GM23338 (cell line): ENCODE data around the gene SBDS. TPM values are rescaled to one million over a fixed set of nuclear protein-coding genes. Genes with fewer than 3 reads are reported as not detected.

Experiments used
- ATAC-seq: fragments of 200-7000 bp; cut with Tn5 transposase; 3 replicates; pipeline ENCODE4 v1.9.1; 2020
- DNase-seq: peaks from one replicate; pipeline ENCODE4 v3.0.0-alpha.2; 2015; ENCODE audit warnings: low spot score
- H2AFZ ChIP-seq: fragments of 200-600 bp; sonication (generic); 2 replicates; pipeline ENCODE4 v1.8.0; 2016; ENCODE audit warnings: antibody characterized with exemption, mild to moderate bottlenecking, moderate library complexity
- H3F3A ChIP-seq: fragments of 200-600 bp; sonication (generic); replicated peaks from 2 replicates; pipeline ENCODE4 v1.8.0; 2017; ENCODE audit warnings: antibody characterized with exemption, mixed run types, low read depth
- H3K27ac ChIP-seq: fragments of 200-600 bp; sonication (generic); 2 replicates; pipeline ENCODE4 v1.6.1; 2016; ENCODE audit warnings: low read depth
- H3K27me3 ChIP-seq: fragments of 200-600 bp; sonication (generic); 2 replicates; pipeline ENCODE4 v1.8.0; 2016; ENCODE audit warnings: mild to moderate bottlenecking, mixed run types, moderate library complexity; ENCODE audit not compliant: insufficient read depth
- H3K36me3 ChIP-seq: fragments of 200-600 bp; sonication (generic); 2 replicates; pipeline ENCODE4 v1.8.0; 2016; ENCODE audit warnings: mild to moderate bottlenecking; ENCODE audit not compliant: insufficient read depth
- H3K4me1 ChIP-seq: fragments of 200-600 bp; sonication (generic); 2 replicates; pipeline ENCODE4 v1.8.0; 2016; ENCODE audit warnings: mild to moderate bottlenecking, moderate library complexity; ENCODE audit not compliant: insufficient read depth
- H3K4me2 ChIP-seq: fragments of 200-600 bp; sonication (generic); 2 replicates; pipeline ENCODE4 v1.7.1; 2017; ENCODE audit warnings: mixed run types
- H3K4me3 ChIP-seq: fragments of 200-600 bp; sonication (generic); 2 replicates; pipeline ENCODE4 v1.6.1; 2016; ENCODE audit warnings: mixed run types
- H3K79me2 ChIP-seq: fragments of 200-600 bp; sonication (generic); replicated peaks from 2 replicates; pipeline ENCODE4 v1.8.0; 2017; ENCODE audit warnings: mild to moderate bottlenecking; ENCODE audit not compliant: insufficient read depth
- H3K9me2 ChIP-seq: fragments of 200-600 bp; sonication (generic); 2 replicates; pipeline ENCODE4 v1.8.0; 2017; ENCODE audit not compliant: insufficient read depth
- H4K20me1 ChIP-seq: fragments of 200-600 bp; sonication (generic); replicated peaks from 2 replicates; pipeline ENCODE4 v1.8.0; 2017; ENCODE audit warnings: mild to moderate bottlenecking; ENCODE audit not compliant: insufficient read depth
- H3K27ac Mint-ChIP-seq: 2 replicates; pipeline ENCODE4 v1.8.0; 2020; ENCODE audit warnings: inconsistent platforms, mild to moderate bottlenecking, moderate library complexity, mixed read lengths
- H3K27me3 Mint-ChIP-seq: 3 replicates; pipeline ENCODE4 v1.8.0; 2022; ENCODE audit warnings: low read depth, mild to moderate bottlenecking, moderate library complexity, mixed read lengths, inconsistent platforms; ENCODE audit not compliant: insufficient read depth, poor library complexity
- H3K36me3 Mint-ChIP-seq: 3 replicates; pipeline ENCODE4 v1.8.0; 2021; ENCODE audit warnings: low read depth, mild to moderate bottlenecking, inconsistent platforms, moderate library complexity, mixed read lengths
- H3K4me1 Mint-ChIP-seq: 3 replicates; pipeline ENCODE4 v1.8.0; 2020; ENCODE audit warnings: mild to moderate bottlenecking, inconsistent platforms, mixed read lengths
- H3K4me3 Mint-ChIP-seq: 3 replicates; pipeline ENCODE4 v1.8.0; 2021; ENCODE audit warnings: moderate library complexity, mild to moderate bottlenecking, inconsistent platforms, mixed read lengths
- H3K9me3 Mint-ChIP-seq: 3 replicates; pipeline ENCODE4 v1.8.0; 2020; ENCODE audit warnings: moderate library complexity, mild to moderate bottlenecking, inconsistent platforms, mixed read lengths
- CREB1 ChIP-seq: fragments of 250-450 bp; sonication (Bioruptor Pico); IDR thresholded peaks from 2 replicates; pipeline ENCODE4 v1.5.0; 2020; ENCODE audit warnings: low read depth, mild to moderate bottlenecking, moderate library complexity
- CTCF ChIP-seq, 2 experiments: fragments of 200-600 bp in 1 of 2; sonication (generic) in 1 of 2; conservative IDR thresholded peaks; 2 replicates each; pipeline versions ENCODE4 v1.5.1 to v1.6.1; 2016 to 2017; ENCODE audit warnings: antibody characterized with exemption in 2 of 2, low read depth in 2 of 2, mild to moderate bottlenecking in 2 of 2, moderate library complexity in 1 of 2
- EZH2phosphoT487 ChIP-seq: fragments of 200-600 bp; sonication (generic); IDR thresholded peaks from one replicate; pipeline ENCODE4 v1.8.1; 2018; ENCODE audit warnings: antibody characterized with exemption; ENCODE audit not compliant: unreplicated experiment
- NANOG ChIP-seq: IDR thresholded peaks from 2 replicates; pipeline ENCODE4 v1.6.1; 2016; ENCODE audit warnings: antibody characterized with exemption, borderline replicate concordance
- POLR2AphosphoS5 ChIP-seq: IDR thresholded peaks from 2 replicates; pipeline ENCODE4 v1.6.1; 2016; ENCODE audit warnings: antibody characterized with exemption, low read depth
- STAT1 ChIP-seq: IDR thresholded peaks from one replicate; pipeline ENCODE4 v1.6.1; 2016; ENCODE audit warnings: antibody characterized with exemption; ENCODE audit not compliant: unreplicated experiment
- ZNF114 ChIP-seq: fragments of 250-450 bp; sonication (Bioruptor Pico); IDR thresholded peaks from 2 replicates; pipeline ENCODE4 v1.5.0; 2020; ENCODE audit warnings: mild to moderate bottlenecking, moderate library complexity
- ZNF331 ChIP-seq: fragments of 250-450 bp; sonication (Bioruptor Pico); IDR thresholded peaks from 2 replicates; pipeline ENCODE4 v1.5.0; 2020; ENCODE audit warnings: low read depth, mild to moderate bottlenecking, moderate library complexity
- ZNF462 ChIP-seq: fragments of 250-450 bp; sonication (Bioruptor Pico); IDR thresholded peaks from 2 replicates; pipeline ENCODE4 v1.5.0; 2020; ENCODE audit warnings: mild to moderate bottlenecking, moderate library complexity
- polyA plus RNA-seq: library from polyadenylated mRNA; unstranded; fragments of >200 nt; fragmentation: Nextera tagmentation; extraction: Ambion mirVana; gene quantifications from 2 replicates; pipeline ENCODE4 v1.2.1, GENCODE V29; 2016
- total RNA-seq: library from RNA; depleted of rRNA; stranded (reverse); fragments of >200 nt; shearing (Covaris generic); gene quantifications from 2 replicates; pipeline ENCODE4 v1.2.3, GENCODE V29; 2014

Gene SBDS
- total and polyA plus RNA-seq, 2 experiments from 2014 or later, result 20.5 to 34.4 TPM

GRCh38 chr7:66950763-66951162, 44.6 kb downstream of the SBDS start (continued):
- TF ChIP-seq ZNF462 (CRISPR knock-in tag) (no peak), ZNF114 (CRISPR knock-in tag) (no peak), POLR2AphosphoS5 (no peak), CREB1 (CRISPR knock-in tag) (no peak), ZNF331 (CRISPR knock-in tag) (no peak), NANOG (no peak), EZH2phosphoT487 (no peak)

GRCh38 chr7:66950311-66950710, 45.1 kb downstream of the SBDS start:
- H3K79me2 ChIP-seq, result no peaks in the 10 kb centered on the region
- H3K27me3 ChIP-seq, result no peaks in the 10 kb centered on the region
- Mint-ChIP-seq H3K36me3 (peaks cover 58% of the 10 kb centered on the region), H3K27me3 (peaks cover 4% of the 10 kb centered on the region), H3K4me1 (0 out of 3 replicates have a peak, but pooled peaks cover 5% of the 10 kb centered on the region), H3K9me3 (no peaks in the 10 kb centered on the region), H3K27ac (no peak overlapping the region), H3K4me3 (no peak overlapping the region)
- no peaks in the 10 kb centered on the region for H3K4me1 ChIP-seq
- no peaks in the 10 kb centered on the region for H3K9me2 ChIP-seq
- H3K27ac ChIP-seq, result no peak overlapping the region
- no peak overlapping the region for H3K4me2 ChIP-seq
- peaks cover 26% of the 10 kb centered on the region for H3K36me3 ChIP-seq
- H4K20me1 ChIP-seq, result peaks cover 7% of the 10 kb centered on the region; the same call in 1 of the 2 replicates
- no peaks in the 10 kb centered on the region; the same call in 1 of the 2 replicates for H3F3A ChIP-seq
- no peak overlapping the region for H3K4me3 ChIP-seq
- H2AFZ ChIP-seq, result no peak overlapping the region
- no peak for DNase-seq
- no peak for ATAC-seq
- no peak for TF ChIP-seq CTCF (conservative IDR thresholded peaks at IDR 0.05; ENCODE audit: low read depth in 2 of 2)
- no peak for TF ChIP-seq STAT1
- TF ChIP-seq ZNF462 (CRISPR knock-in tag), result no peak
- no peak for TF ChIP-seq CREB1 (CRISPR knock-in tag)
